ENCODE measurements around the gene SF1. TPM values are rescaled to one million over a fixed set of nuclear protein-coding genes. Genes with fewer than 3 reads are reported as not detected.

The SF1 gene
- polyA plus RNA-seq, 1 donor: 360 TPM

DNA sequence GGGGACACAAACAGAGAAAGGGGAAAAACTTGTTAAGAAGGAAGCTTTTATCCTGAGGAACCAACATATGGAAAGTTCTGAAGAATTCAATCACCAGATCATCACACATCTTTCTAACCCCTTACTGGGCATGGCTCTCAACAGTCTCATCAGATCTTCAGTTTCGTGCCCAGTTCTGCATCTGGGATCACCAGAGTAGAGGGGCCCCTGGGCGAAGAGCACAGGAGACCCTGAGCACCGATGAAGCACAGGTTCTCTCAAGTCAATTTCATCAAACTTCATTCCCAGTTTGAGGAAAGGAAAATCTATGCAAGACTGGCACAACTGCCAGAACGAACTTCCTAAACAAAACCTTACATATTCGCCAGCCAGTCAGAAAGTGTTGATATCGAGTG is 10.0 kb downstream of the SF1 start:
- no peak overlapping the region for H3K27ac ChIP-seq (ENCODE audit: low read length)
- H3K27me3 ChIP-seq (ENCODE audit: control insufficient read depth, insufficient read depth, low read length): no peaks in the 10 kb centered on the region
- WGBS (ENCODE audit: insufficient coverage, low lambda C conversion rate): no CpG with 5 or more reads among the region's 6 CpGs
- no peaks in the 10 kb centered on the region for H3K4me1 ChIP-seq (ENCODE audit: control insufficient read depth, insufficient read depth, low read length)
- peaks cover 2% of the 10 kb centered on the region for H3K9me3 ChIP-seq (ENCODE audit: control insufficient read depth, low read depth, low read length)
- no peak for DNase-seq
- no peak overlapping the region for H3K4me3 ChIP-seq (ENCODE audit: low read length)
- H3K36me3 ChIP-seq (ENCODE audit: control insufficient read depth, insufficient read depth, low read length): peaks cover 96% of the 10 kb centered on the region

DNA sequence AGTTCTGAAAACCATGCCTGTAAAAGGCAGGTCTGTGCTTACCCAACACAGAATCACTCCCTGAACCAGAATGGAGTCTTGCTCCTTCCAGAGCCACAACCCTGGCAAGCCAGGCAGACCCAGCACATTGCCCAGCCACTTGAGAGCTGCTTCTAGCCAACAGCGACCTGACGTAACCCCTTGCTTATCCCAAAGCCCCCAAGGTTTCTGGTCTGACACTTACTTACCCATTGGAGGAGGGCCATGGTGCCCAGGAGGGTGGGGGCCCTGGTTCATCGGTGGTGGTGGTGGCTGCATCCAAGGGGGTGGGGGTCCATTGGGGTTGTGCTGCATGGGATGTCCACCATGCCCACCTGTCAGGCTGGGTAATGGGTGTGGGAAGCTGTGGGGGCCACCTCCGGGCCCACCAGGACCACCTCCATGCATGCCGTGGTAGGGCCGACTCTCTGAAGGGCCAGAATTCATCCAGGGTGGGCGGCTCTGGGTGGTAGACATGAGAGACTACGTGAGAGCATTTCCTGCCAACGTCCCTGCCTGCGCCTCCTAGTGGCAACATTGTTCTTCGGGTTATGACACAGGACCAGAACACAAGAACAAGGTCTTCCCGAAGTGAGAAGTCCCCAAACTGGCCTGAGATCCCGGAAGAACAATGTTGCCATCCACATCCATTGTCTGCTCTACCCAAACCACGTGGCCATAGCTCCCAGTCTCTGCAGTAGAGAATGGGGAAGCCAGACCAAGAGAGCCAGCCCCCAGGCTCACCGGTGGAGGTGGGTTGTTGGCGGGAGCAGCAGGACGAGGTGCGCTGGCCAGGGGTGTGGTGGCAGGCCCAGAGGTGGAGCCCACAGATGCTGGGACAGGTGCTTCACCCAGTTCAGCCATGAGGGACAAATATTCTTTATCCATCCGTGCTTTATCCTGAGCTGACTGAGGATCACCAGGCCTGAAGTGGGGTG is 10.7 kb downstream of the SF1 start:
- Histone ChIP-seq H3K27ac (ENCODE audit: low read length) (no peak overlapping the region), H3K9me3 (ENCODE audit: control insufficient read depth, low read depth, low read length) (peaks cover 2% of the 10 kb centered on the region), H3K4me3 (ENCODE audit: low read length) (no peak overlapping the region), H3K27me3 (ENCODE audit: control insufficient read depth, insufficient read depth, low read length) (no peaks in the 10 kb centered on the region), H3K4me1 (ENCODE audit: control insufficient read depth, insufficient read depth, low read length) (no peaks in the 10 kb centered on the region), H3K36me3 (ENCODE audit: control insufficient read depth, insufficient read depth, low read length) (peaks cover 96% of the 10 kb centered on the region)
- DNase-seq: peak in 1 of 2 donors; percentile 37
- no CpG with 5 or more reads among the region's 19 CpGs for WGBS (ENCODE audit: insufficient coverage, low lambda C conversion rate)

DNA sequence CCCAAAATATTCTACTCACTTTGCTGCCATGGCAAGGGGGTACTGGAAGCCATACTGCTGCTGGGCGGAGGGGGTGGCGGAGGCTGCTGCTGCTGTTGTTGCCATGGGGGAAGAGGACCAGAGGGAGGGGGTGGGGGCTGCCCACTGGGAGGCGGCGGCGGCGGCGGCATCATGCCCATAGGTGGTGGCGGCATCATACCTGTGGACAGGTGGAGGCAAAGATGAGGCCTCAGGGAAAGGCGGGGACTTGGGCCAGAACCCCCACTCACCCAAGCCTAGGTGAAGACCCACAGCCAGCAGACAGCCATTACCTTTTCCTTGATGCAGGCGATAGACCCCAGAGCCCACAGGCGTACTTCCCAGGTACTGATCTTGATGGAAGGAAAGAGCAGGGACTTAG is 11.5 kb downstream of the SF1 start:
- Histone ChIP-seq H3K4me3 (ENCODE audit: low read length) (no peak overlapping the region), H3K27ac (ENCODE audit: low read length) (no peak overlapping the region), H3K36me3 (ENCODE audit: control insufficient read depth, insufficient read depth, low read length) (peaks cover 92% of the 10 kb centered on the region), H3K9me3 (ENCODE audit: control insufficient read depth, low read depth, low read length) (peaks cover 2% of the 10 kb centered on the region), H3K27me3 (ENCODE audit: control insufficient read depth, insufficient read depth, low read length) (no peaks in the 10 kb centered on the region), H3K4me1 (ENCODE audit: control insufficient read depth, insufficient read depth, low read length) (no peaks in the 10 kb centered on the region)
- no CpG with 5 or more reads among the region's 11 CpGs for WGBS (ENCODE audit: insufficient coverage, low lambda C conversion rate)
- no peak for DNase-seq

DNA sequence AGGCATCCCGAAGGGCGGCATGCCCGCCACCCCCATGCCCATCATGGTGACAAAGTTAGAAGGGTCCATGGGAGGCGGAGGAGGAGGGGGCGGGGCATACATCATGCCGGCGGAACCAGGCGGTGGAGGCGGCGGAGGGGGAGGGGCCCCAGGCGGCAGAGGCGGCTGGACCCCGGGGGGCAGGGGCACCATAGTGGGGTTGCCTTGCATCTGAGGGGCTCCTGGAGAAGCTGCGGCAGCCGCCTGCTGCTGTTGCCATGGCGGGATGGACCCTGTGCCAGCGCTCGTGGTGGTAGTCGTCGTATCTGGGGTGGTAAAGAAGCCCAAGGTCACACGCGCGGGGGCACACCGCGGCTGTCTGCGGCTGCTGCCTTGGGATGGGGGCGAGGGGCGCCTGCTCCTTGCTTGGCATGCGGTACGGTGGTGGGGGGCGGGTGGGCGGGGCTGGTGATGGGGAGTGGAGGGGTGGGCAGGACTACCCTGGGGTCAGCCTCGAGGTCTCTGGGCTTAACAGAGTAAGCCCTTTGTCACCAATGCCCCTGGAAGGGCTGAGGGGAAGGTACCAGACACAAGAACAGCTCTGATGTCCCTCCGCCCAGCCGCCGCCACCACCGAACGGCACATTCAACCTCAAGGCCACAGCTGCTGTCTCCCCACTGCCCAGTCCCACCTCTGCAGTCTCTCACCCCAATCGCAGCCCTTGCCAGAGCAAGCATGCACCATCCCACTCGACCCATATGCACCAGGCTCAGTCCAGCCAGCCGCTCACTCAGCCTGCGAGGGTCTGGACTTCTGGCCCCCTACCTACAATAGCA is 12.3 kb downstream of the SF1 start:
- no CpG with 5 or more reads among the region's 42 CpGs for WGBS (ENCODE audit: insufficient coverage, low lambda C conversion rate)
- no peak for DNase-seq
- H3K4me3 ChIP-seq (ENCODE audit: low read length): no peak overlapping the region
- H3K9me3 ChIP-seq (ENCODE audit: control insufficient read depth, low read depth, low read length): peaks cover 2% of the 10 kb centered on the region
- H3K27me3 ChIP-seq (ENCODE audit: control insufficient read depth, insufficient read depth, low read length): no peaks in the 10 kb centered on the region
- H3K27ac ChIP-seq (ENCODE audit: low read length): no peak overlapping the region
- no peaks in the 10 kb centered on the region for H3K4me1 ChIP-seq (ENCODE audit: control insufficient read depth, insufficient read depth, low read length)
- peaks cover 86% of the 10 kb centered on the region for H3K36me3 ChIP-seq (ENCODE audit: control insufficient read depth, insufficient read depth, low read length)

DNA sequence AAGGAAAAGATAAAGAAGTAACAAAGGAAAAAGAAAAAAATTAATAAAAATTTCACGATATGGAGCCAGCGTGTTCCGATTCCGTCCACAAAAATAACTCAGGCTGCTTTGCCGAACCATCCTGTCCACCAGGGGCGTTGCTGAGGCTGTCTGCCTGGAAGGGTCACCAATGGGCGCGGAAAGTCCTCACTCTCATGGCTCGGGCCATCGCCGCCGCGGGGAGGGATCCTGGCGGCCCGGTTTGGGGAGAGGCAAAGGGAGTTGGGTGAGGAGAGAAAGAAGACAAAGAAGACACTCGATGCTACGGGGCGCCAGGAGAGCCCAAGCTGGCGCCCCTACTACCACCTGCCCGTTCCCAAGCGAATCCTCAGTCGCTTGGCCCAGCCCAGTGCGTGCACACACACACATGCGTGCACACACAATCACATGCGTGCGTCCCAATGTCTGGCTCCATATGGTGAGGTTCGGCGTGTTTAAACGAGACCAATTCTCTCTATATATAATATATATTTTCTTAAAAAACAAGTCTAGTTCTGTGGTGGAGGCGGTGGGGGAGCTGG is 13.0 kb downstream of the SF1 start:
- no peak for DNase-seq
- Histone ChIP-seq H3K36me3 (ENCODE audit: control insufficient read depth, insufficient read depth, low read length) (peaks cover 79% of the 10 kb centered on the region), H3K27ac (ENCODE audit: low read length) (no peak overlapping the region), H3K4me1 (ENCODE audit: control insufficient read depth, insufficient read depth, low read length) (no peaks in the 10 kb centered on the region), H3K4me3 (ENCODE audit: low read length) (no peak overlapping the region), H3K27me3 (ENCODE audit: control insufficient read depth, insufficient read depth, low read length) (no peaks in the 10 kb centered on the region), H3K9me3 (ENCODE audit: control insufficient read depth, low read depth, low read length) (peaks cover 2% of the 10 kb centered on the region)
- WGBS (ENCODE audit: insufficient coverage, low lambda C conversion rate): 80% methylated on average over 1 of the region's 30 CpGs

DNA sequence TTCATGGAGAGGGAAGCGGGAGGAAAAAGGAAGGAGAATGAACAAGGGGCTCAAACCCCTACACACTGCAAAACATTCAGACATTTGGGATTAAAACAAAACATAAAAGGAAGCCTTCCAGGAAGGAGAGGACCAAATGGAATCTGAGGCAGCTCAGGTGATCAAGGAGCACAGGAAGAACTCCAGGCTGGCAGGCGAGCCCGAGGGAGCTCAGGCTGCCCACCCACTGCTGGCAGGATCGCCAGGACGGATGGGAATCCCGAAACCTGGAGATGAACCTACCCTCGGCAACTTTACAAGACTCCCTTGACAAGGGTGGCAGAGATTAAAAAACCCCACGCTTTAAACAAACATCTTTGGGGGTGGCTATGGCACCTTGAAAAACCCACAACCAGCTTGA is 13.6 kb downstream of the SF1 start:
- H3K27ac ChIP-seq (ENCODE audit: low read length): no peak overlapping the region

DNA sequence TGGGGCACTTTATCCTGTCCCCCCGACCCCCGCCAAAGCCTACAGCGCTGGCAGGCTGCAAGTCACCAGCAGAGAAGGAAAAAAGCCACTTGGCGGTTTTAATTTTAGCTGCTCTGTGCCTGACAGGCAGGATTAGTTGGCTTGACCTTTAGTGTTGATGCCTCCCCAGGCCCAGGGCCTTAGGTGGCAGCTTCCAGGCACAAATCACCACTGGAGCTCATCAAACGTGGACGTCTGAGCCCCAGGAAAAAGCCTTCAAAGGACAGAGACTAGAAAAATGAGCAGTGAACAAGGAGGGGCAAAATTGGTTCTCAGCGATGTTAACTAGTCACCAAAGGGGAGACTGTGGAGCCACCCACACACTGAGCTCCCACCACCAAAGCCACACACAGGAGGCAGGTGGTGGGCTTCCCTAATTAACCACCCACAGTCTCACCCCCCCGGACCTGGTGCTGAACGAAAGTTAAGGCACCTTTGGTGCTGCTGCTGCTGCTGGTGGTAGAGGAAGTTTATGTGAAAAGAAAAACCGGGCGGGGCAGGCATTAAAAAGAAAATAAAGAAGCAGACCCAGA is 14.2 kb downstream of the SF1 start:
- DNase-seq: no peak
- Histone ChIP-seq H3K4me3 (ENCODE audit: low read length) (no peak overlapping the region), H3K36me3 (ENCODE audit: control insufficient read depth, insufficient read depth, low read length) (peaks cover 67% of the 10 kb centered on the region), H3K27ac (ENCODE audit: low read length) (no peak overlapping the region), H3K4me1 (ENCODE audit: control insufficient read depth, insufficient read depth, low read length) (peaks cover 5% of the 10 kb centered on the region), H3K9me3 (ENCODE audit: control insufficient read depth, low read depth, low read length) (peaks cover 2% of the 10 kb centered on the region), H3K27me3 (ENCODE audit: control insufficient read depth, insufficient read depth, low read length) (no peaks in the 10 kb centered on the region)
- 100% methylated on average over 1 of the region's 11 CpGs for WGBS (ENCODE audit: insufficient coverage, low lambda C conversion rate)

More for the DNA sequence above, 13.6 kb downstream of the SF1 start:
- peaks cover 2% of the 10 kb centered on the region for H3K9me3 ChIP-seq (ENCODE audit: control insufficient read depth, low read depth, low read length)
- DNase-seq: no peak
- no peak overlapping the region for H3K4me3 ChIP-seq (ENCODE audit: low read length)
- no peaks in the 10 kb centered on the region for H3K27me3 ChIP-seq (ENCODE audit: control insufficient read depth, insufficient read depth, low read length)
- WGBS (ENCODE audit: insufficient coverage, low lambda C conversion rate): no CpG with 5 or more reads among the region's 8 CpGs
- peaks cover 73% of the 10 kb centered on the region for H3K36me3 ChIP-seq (ENCODE audit: control insufficient read depth, insufficient read depth, low read length)
- H3K4me1 ChIP-seq (ENCODE audit: control insufficient read depth, insufficient read depth, low read length): peaks cover 5% of the 10 kb centered on the region

DNA sequence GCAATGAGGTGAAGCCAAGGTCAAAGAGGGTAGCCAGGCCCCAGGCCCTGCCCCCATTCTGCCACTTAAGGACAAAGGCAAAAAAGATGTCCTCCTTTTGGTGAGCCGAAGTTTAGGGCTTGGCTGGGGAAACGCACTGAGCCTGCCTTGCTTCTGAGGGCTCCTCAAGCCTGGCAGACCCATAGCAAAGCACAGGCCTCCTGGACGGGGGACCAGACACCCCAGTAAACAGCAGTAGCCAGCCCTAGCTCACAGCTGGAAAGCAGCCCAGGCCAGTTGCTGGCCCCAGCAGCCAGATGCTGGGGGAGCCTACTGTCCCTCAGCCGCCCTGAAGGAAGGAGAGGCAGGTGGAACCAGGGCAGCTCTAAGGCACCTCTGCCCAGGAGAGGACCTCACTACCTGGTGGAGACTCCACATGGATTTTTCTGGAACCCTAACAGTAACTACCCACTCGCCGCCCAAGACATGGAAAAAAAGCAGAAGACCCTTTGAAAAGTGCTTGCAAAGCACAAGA is 14.8 kb downstream of the SF1 start:
- Histone ChIP-seq H3K4me1 (ENCODE audit: control insufficient read depth, insufficient read depth, low read length) (peaks cover 5% of the 10 kb centered on the region), H3K9me3 (ENCODE audit: control insufficient read depth, low read depth, low read length) (peaks cover 2% of the 10 kb centered on the region), H3K36me3 (ENCODE audit: control insufficient read depth, insufficient read depth, low read length) (peaks cover 61% of the 10 kb centered on the region), H3K27ac (ENCODE audit: low read length) (no peak overlapping the region), H3K4me3 (ENCODE audit: low read length) (no peak overlapping the region), H3K27me3 (ENCODE audit: control insufficient read depth, insufficient read depth, low read length) (no peaks in the 10 kb centered on the region)
- WGBS (ENCODE audit: insufficient coverage, low lambda C conversion rate): no CpG with 5 or more reads among the region's 6 CpGs
- DNase-seq: no peak

DNA sequence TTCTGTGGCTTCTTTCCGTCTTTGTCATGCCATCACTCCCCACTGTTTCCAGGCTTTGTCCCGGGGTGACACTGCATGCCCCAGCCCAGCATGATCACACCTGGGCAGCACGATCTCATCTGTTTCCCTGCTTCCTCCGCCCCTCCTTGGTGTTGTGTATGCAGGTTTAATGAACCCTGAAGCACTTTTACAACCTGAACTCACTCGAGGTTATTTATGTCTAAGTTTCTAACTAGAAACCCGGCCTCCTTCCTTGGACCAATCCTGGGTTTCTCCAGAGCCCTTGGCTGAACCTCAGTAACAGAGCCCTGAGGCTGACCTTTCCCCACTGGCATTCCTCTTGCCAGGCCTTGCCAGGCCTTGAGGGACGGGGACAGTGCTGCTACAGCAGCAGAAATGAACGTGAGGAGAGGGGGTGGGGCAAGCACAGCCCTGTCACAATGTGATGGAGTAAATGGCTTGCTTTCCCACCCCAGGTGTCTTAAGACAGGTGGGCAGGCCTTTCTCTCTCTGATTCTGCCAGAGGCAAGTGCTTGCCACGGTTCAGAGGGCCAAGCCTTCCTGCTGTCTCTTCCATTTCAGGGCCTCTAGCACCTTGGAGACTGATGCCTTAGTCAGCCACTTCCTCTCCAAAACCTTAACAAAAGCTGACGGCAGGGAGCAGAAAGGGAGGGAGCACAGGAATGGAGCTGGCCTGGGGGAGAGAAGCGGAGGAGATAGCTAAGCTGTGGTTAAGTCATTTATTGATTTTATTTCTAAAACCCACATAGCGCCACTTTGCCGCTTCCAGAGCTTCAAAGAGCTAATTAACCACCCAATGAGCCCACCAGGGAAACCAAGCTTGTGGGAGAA is 15.4 kb downstream of the SF1 start:
- Histone ChIP-seq H3K27ac (ENCODE audit: low read length) (no peak overlapping the region), H3K4me3 (ENCODE audit: low read length) (no peak overlapping the region), H3K36me3 (ENCODE audit: control insufficient read depth, insufficient read depth, low read length) (peaks cover 54% of the 10 kb centered on the region), H3K9me3 (ENCODE audit: control insufficient read depth, low read depth, low read length) (peaks cover 2% of the 10 kb centered on the region), H3K4me1 (ENCODE audit: control insufficient read depth, insufficient read depth, low read length) (peaks cover 5% of the 10 kb centered on the region), H3K27me3 (ENCODE audit: control insufficient read depth, insufficient read depth, low read length) (no peaks in the 10 kb centered on the region)
- no CpG with 5 or more reads among the region's 13 CpGs for whole genome bisulfite sequencing (ENCODE audit: insufficient coverage, low lambda C conversion rate)
- DNase-seq: no peak

Measured in large intestine (tissue), 3 donors.